H1 (cell line): ENCODE data around the gene ARNT2. TPM values are rescaled to one million over a fixed set of nuclear protein-coding genes. Genes with fewer than 3 reads are reported as not detected.

Source experiments
- CTCF ChIA-PET: fragments of 300-600 bp; sonication (Branson Sonifier 250); formaldehyde crosslinking; loops from one replicate; lab custom pipeline; 2021; ENCODE audit not compliant: partially characterized antibody; lab: Charles Lee
- POLR2A ChIA-PET: fragments of 300-600 bp; sonication (Branson Sonifier 250); formaldehyde crosslinking; loops from one replicate; lab custom pipeline; 2021; ENCODE audit warnings: inconsistent platforms; ENCODE audit not compliant: partially characterized antibody; lab: Charles Lee
- DNase-seq, 2 experiments: peaks; one replicate each; pipeline versions ENCODE4 v3.0.0 to v3.0.0-alpha.2; 2010 to 2022; ENCODE audit warnings: low spot score in 2 of 2, low read depth in 1 of 2, mixed read lengths in 1 of 2
- FAIRE-seq: peaks from 2 replicates; lab custom pipeline; 2011; peaks lifted over from hg19 to GRCh38; lab: Jason Lieb, UNC
- H2AFZ ChIP-seq: 2 replicates; pipeline ENCODE4 v1.8.1; 2012; ENCODE audit warnings: low read length, inconsistent platforms
- H2AK5ac ChIP-seq: 2 replicates; pipeline ENCODE4 v1.6.1; 2013; ENCODE audit warnings: low read depth, low read length
- H2BK120ac ChIP-seq: replicated peaks from 2 replicates; pipeline ENCODE3; 2013; ENCODE audit warnings: low read depth, low read length, inconsistent platforms
- H2BK12ac ChIP-seq: 2 replicates; pipeline ENCODE4 v1.6.1; 2013; ENCODE audit warnings: low read depth, low read length
- H2BK15ac ChIP-seq: 2 replicates; pipeline ENCODE4 v1.6.1; 2013; ENCODE audit warnings: low read length
- H2BK20ac ChIP-seq: 2 replicates; pipeline ENCODE4 v1.6.1; 2013; ENCODE audit warnings: low read length
- H2BK5ac ChIP-seq: 2 replicates; pipeline ENCODE4 v1.6.1; 2013; ENCODE audit warnings: low read depth, low read length
- H3K14ac ChIP-seq: 2 replicates; pipeline ENCODE4 v1.6.1; 2013; ENCODE audit warnings: inconsistent platforms; ENCODE audit not compliant: insufficient read length
- H3K18ac ChIP-seq: 2 replicates; pipeline ENCODE4 v1.6.1; 2013; ENCODE audit warnings: low read length; ENCODE audit errors: extremely low read depth
- H3K23ac ChIP-seq: 2 replicates; pipeline ENCODE4 v1.6.1; 2013; ENCODE audit warnings: inconsistent platforms; ENCODE audit not compliant: insufficient read length
- H3K23me2 ChIP-seq: 2 replicates; pipeline ENCODE4 v1.6.1; 2013; ENCODE audit warnings: low read depth, low read length
- H3K27ac ChIP-seq: 2 replicates; pipeline ENCODE4 v1.6.1; 2011; ENCODE audit warnings: low read depth, low read length, inconsistent platforms
- H3K27me3 ChIP-seq, 4 experiments: replicated peaks in 1 of 4; 1 replicate in 1 of 4; 2 replicates in 3 of 4; pipeline versions ENCODE4 v1.6.1 to v1.8.1; 2011 to 2013; ENCODE audit warnings: low read length in 3 of 4, mild to moderate bottlenecking in 3 of 4, inconsistent platforms in 2 of 4, mixed read lengths in 2 of 4, moderate library complexity in 1 of 4; ENCODE audit not compliant: control insufficient read depth in 3 of 4, insufficient read depth in 3 of 4; ENCODE audit errors: extremely low read depth in 1 of 4
- H3K36me3 ChIP-seq, 4 experiments: 2 replicates each; pipeline versions ENCODE4 v1.6.1 to v1.8.1; 2011 to 2013; ENCODE audit warnings: mild to moderate bottlenecking in 4 of 4, low read length in 3 of 4, moderate library complexity in 2 of 4, control low read depth in 1 of 4, inconsistent platforms in 1 of 4; ENCODE audit not compliant: insufficient read depth in 4 of 4, control insufficient read depth in 2 of 4
- H3K4ac ChIP-seq: replicated peaks from 2 replicates; pipeline ENCODE3; 2013; ENCODE audit warnings: low read length, low read depth, mixed read lengths, inconsistent platforms; ENCODE audit not compliant: insufficient read length
- H3K4me1 ChIP-seq, 4 experiments: replicated peaks in 1 of 4; 1 replicate in 1 of 4; 2 replicates in 3 of 4; pipeline versions ENCODE4 v1.6.1 to v1.8.1; 2011 to 2013; ENCODE audit warnings: low read length in 3 of 4, inconsistent platforms in 2 of 4, mixed read lengths in 1 of 4; ENCODE audit not compliant: insufficient read depth in 4 of 4, control insufficient read depth in 3 of 4
- H3K4me2 ChIP-seq, 2 experiments: 2 replicates each; pipeline versions ENCODE4 v1.6.1 to v1.8.1; 2011 to 2013; ENCODE audit warnings: low read depth in 2 of 2, low read length in 2 of 2, control low read depth in 1 of 2, inconsistent platforms in 1 of 2, mild to moderate bottlenecking in 1 of 2; ENCODE audit not compliant: insufficient read depth in 1 of 2
- H3K4me3 ChIP-seq, 4 experiments: fragments of 200-600, 300-600 bp in 1 of 4; sonication (generic), shearing (Covaris generic), sonication (Bioruptor Twin) in 1 of 4; 2 replicates each; pipeline versions ENCODE4 v1.5.1 to v1.8.1; 2011 to 2016; ENCODE audit warnings: low read length in 4 of 4, low read depth in 3 of 4, control low read depth in 2 of 4, inconsistent platforms in 2 of 4, mild to moderate bottlenecking in 2 of 4, mixed read lengths in 1 of 4, moderate library complexity in 1 of 4; ENCODE audit not compliant: insufficient read depth in 2 of 4; ENCODE audit errors: extremely low read depth in 1 of 4
- H3K56ac ChIP-seq: replicated peaks from 2 replicates; pipeline ENCODE3; 2013; ENCODE audit warnings: low read depth, mild to moderate bottlenecking, mixed read lengths, low read length, inconsistent platforms; ENCODE audit not compliant: insufficient read length
- H3K79me1 ChIP-seq: 2 replicates; pipeline ENCODE4 v1.6.1; 2013; ENCODE audit warnings: low read depth, low read length, control low read depth
- H3K79me2 ChIP-seq, 2 experiments: 2 replicates each; pipeline versions ENCODE4 v1.6.1 to v1.8.1; 2012 to 2013; ENCODE audit warnings: low read length in 2 of 2, mild to moderate bottlenecking in 2 of 2, inconsistent platforms in 1 of 2; ENCODE audit not compliant: insufficient read depth in 2 of 2, control insufficient read depth in 1 of 2
- H3K9ac ChIP-seq, 4 experiments: replicated peaks in 1 of 4; 1 replicate in 1 of 4; 2 replicates in 3 of 4; pipeline versions ENCODE4 v1.6.1 to v1.8.1; 2011 to 2013; ENCODE audit warnings: low read depth in 3 of 4, low read length in 3 of 4, control low read depth in 2 of 4, mild to moderate bottlenecking in 2 of 4, moderate library complexity in 2 of 4, inconsistent platforms in 1 of 4; ENCODE audit errors: extremely low read depth in 1 of 4
- H3K9me3 ChIP-seq, 2 experiments: 2 replicates each; pipeline versions ENCODE4 v1.6.1 to v1.8.1; 2012 to 2013; ENCODE audit warnings: mild to moderate bottlenecking in 2 of 2, moderate library complexity in 2 of 2, control low read depth in 1 of 2, inconsistent platforms in 1 of 2, low read depth in 1 of 2, low read length in 1 of 2, mixed read lengths in 1 of 2; ENCODE audit not compliant: insufficient read depth in 2 of 2
- H4K20me1 ChIP-seq, 2 experiments: replicated peaks in 1 of 2; 2 replicates each; pipeline versions ENCODE3 to v1.8.1; 2011 to 2013; ENCODE audit warnings: inconsistent platforms in 2 of 2, low read length in 2 of 2, mild to moderate bottlenecking in 1 of 2; ENCODE audit not compliant: insufficient read depth in 2 of 2, control insufficient read depth in 1 of 2
- H4K5ac ChIP-seq: 2 replicates; pipeline ENCODE4 v1.6.1; 2013; ENCODE audit warnings: low read length, low read depth, mixed read lengths, inconsistent platforms; ENCODE audit not compliant: insufficient read length
- H4K8ac ChIP-seq: 2 replicates; pipeline ENCODE4 v1.8.0; 2013; ENCODE audit warnings: mild to moderate bottlenecking, moderate library complexity, low read length, inconsistent platforms; ENCODE audit not compliant: insufficient read depth; ENCODE audit errors: extremely low read depth
- H4K91ac ChIP-seq: replicated peaks from 2 replicates; pipeline ENCODE3; 2013; ENCODE audit warnings: low read length, mixed read lengths, inconsistent platforms; ENCODE audit not compliant: insufficient read length
- EZH2 ChIP-seq: fragments of 200-600 bp; sonication (generic); IDR thresholded peaks from 2 replicates; pipeline ENCODE4 v1.7.1; 2012; ENCODE audit warnings: low read depth, mild to moderate bottlenecking, moderate library complexity, low read length, inconsistent platforms; ENCODE audit not compliant: severe bottlenecking
- GABPA ChIP-seq: IDR thresholded peaks from 2 replicates; pipeline ENCODE4 v1.6.1; 2011; ENCODE audit warnings: mild to moderate bottlenecking, low read length, moderate library complexity, borderline replicate concordance; ENCODE audit not compliant: insufficient read depth
- GTF2F1 ChIP-seq: IDR thresholded peaks from 2 replicates; pipeline ENCODE4 v1.6.1; 2012; ENCODE audit warnings: low read depth, low read length, improper control_type of control experiment, borderline replicate concordance
- HDAC6 ChIP-seq: IDR thresholded peaks from one replicate; pipeline ENCODE4 v1.7.1; 2012; ENCODE audit warnings: low read depth, mild to moderate bottlenecking, inconsistent platforms, low read length, moderate library complexity
- POLR2AphosphoS5 ChIP-seq: IDR thresholded peaks from 2 replicates; pipeline ENCODE4 v1.6.1; 2011; ENCODE audit warnings: low read depth, low read length
- RAD21 ChIP-seq, 2 experiments: IDR thresholded peaks in 1 of 2; conservative IDR thresholded peaks in 1 of 2; 2 replicates each; pipeline ENCODE4 v1.6.1; 2011; ENCODE audit warnings: low read depth in 2 of 2, low read length in 2 of 2, improper control_type of control experiment in 1 of 2, inconsistent platforms in 1 of 2, mild to moderate bottlenecking in 1 of 2, moderate library complexity in 1 of 2
- RXRA ChIP-seq: IDR thresholded peaks from 2 replicates; pipeline ENCODE4 v1.6.1; 2011; ENCODE audit warnings: low read depth, mild to moderate bottlenecking, low read length, moderate library complexity; ENCODE audit not compliant: insufficient read depth
- TAF7 ChIP-seq: optimal IDR thresholded peaks from 2 replicates; pipeline ENCODE3; 2011; ENCODE audit warnings: low read depth, mild to moderate bottlenecking, inconsistent platforms, low read length, moderate library complexity, borderline replicate concordance
- USF2 ChIP-seq: IDR thresholded peaks from 2 replicates; pipeline ENCODE4 v1.6.1; 2011; ENCODE audit warnings: low read length, improper control_type of control experiment
- whole genome bisulfite sequencing, 2 experiments: shearing (Covaris generic) in 1 of 2; methylation state at CpG; one replicate each; pipeline versions ENCODE4 v1.1.6 to v1.1.7; 2013 to 2015; ENCODE audit warnings: low lambda C conversion rate in 2 of 2, mixed read lengths in 2 of 2, inconsistent platforms in 1 of 2, low coverage in 1 of 2, missing lambda C conversion rate in 1 of 2; ENCODE audit not compliant: insufficient replicate concordance in 2 of 2, insufficient coverage in 1 of 2, insufficient read length in 1 of 2; ENCODE audit errors: extremely low coverage in 1 of 2, missing lambda C conversion rate in 1 of 2; 5-methylcytosine and 5-hydroxymethylcytosine counted together
- polyA plus RNA-seq, 7 experiments: library from polyadenylated mRNA; depleted of rRNA in 3 of 7; stranded (reverse) in 5 of 7; unstranded in 2 of 7; fragments of >200 nt in 5 of 7; fragments of 200-250 nt in 2 of 7; gene quantifications; 1 replicate in 5 of 7; 2 replicates in 1 of 7; 4 replicates in 1 of 7; pipeline versions ENCODE4 v1.2.1 to v1.2.3, GENCODE V29; 2011 to 2013; ENCODE audit warnings: missing spikeins in 2 of 7, mixed read lengths in 2 of 7
- total RNA-seq: library from RNA; stranded (reverse); fragmentation: NEBNext Ultra II Directional; extraction: Animal tissue kit (Norgen Biotek cat#: 25700); gene quantifications from 2 replicates; pipeline ENCODE4 v1.2.1, GENCODE V29; 2021

Gene ARNT2
- total and polyA plus RNA-seq, 2 of the 8 experiments (the other 6 are each of a cell fraction or from before 2014, with no cell fraction given) = 9.5 to 14.6 TPM

- POLR2A ChIA-PET = no interaction called here
- Histone ChIP-seq H2BK120ac (no peak overlapping the region), H3K4me2 (no peak overlapping the region), H2AK5ac (no peak overlapping the region), H2BK12ac (no peak overlapping the region), H2AFZ (no peak overlapping the region), H3K4me1 (peaks cover 0 to 6% (median 5%) of the 10 kb centered on the region in 4 experiments; a peak in 3 of 7 replicates), H3K23ac (no peak overlapping the region), H3K4ac (no peak overlapping the region), H3K56ac (no peak overlapping the region), H3K9ac (no peak overlapping the region), H4K20me1 (peaks cover 2 to 3% of the 10 kb centered on the region in 2 experiments), H4K5ac (no peak overlapping the region), H3K23me2 (no peaks in the 10 kb centered on the region), H3K79me2 (no peaks in the 10 kb centered on the region), H2BK15ac (no peak overlapping the region), H3K36me3 (peaks cover 0 to 4% (median 0%) of the 10 kb centered on the region in 4 experiments; a peak in 2 of 8 replicates), H3K4me3 (no peak overlapping the region), H2BK20ac (no peak overlapping the region), H3K27ac (no peak overlapping the region), H3K27me3 (no peaks in the 10 kb centered on the region), H3K79me1 (no peaks in the 10 kb centered on the region), H2BK5ac (no peak overlapping the region), H4K91ac (no peak overlapping the region), H4K8ac (no peak overlapping the region), H3K14ac (no peak overlapping the region), H3K18ac (no peak overlapping the region), H3K9me3 (no peaks in the 10 kb centered on the region)
- FAIRE-seq (no peak), DNase-seq (no peak)
- CTCF ChIA-PET = interaction anchor here (0.9 to 1.1 kb wide), 2 partner anchors 18 to 197 kb away, joined by 3 to 4 read pairs; no protein-coding TSS in a partner anchor
- WGBS, 2 experiments = 90% methylated on average over 3 of the region's 3 CpGs; no CpG with 5 or more reads in 1 of the 2 experiments
- no peak for TF ChIP-seq RXRA
- no peak for TF ChIP-seq USF2
- no peak for TF ChIP-seq EZH2
- TF ChIP-seq HDAC6 = no peak
- no peak for TF ChIP-seq RAD21 (IDR thresholded peaks at IDR 0.05 in 1 of 2, conservative IDR thresholded peaks at IDR 0.05 in 1 of 2; ENCODE audit: low read depth in 2 of 2, low read length in 2 of 2)
- no peak for TF ChIP-seq TAF7
- TF ChIP-seq POLR2AphosphoS5 = no peak
- TF ChIP-seq GABPA = no peak
- no peak for TF ChIP-seq GTF2F1
Measured at GRCh38 chr15:80584973-80585525, 180.9 kb downstream of the ARNT2 start.
